ENCODE measurements around the gene JPT1.

Gene JPT1

DNA sequence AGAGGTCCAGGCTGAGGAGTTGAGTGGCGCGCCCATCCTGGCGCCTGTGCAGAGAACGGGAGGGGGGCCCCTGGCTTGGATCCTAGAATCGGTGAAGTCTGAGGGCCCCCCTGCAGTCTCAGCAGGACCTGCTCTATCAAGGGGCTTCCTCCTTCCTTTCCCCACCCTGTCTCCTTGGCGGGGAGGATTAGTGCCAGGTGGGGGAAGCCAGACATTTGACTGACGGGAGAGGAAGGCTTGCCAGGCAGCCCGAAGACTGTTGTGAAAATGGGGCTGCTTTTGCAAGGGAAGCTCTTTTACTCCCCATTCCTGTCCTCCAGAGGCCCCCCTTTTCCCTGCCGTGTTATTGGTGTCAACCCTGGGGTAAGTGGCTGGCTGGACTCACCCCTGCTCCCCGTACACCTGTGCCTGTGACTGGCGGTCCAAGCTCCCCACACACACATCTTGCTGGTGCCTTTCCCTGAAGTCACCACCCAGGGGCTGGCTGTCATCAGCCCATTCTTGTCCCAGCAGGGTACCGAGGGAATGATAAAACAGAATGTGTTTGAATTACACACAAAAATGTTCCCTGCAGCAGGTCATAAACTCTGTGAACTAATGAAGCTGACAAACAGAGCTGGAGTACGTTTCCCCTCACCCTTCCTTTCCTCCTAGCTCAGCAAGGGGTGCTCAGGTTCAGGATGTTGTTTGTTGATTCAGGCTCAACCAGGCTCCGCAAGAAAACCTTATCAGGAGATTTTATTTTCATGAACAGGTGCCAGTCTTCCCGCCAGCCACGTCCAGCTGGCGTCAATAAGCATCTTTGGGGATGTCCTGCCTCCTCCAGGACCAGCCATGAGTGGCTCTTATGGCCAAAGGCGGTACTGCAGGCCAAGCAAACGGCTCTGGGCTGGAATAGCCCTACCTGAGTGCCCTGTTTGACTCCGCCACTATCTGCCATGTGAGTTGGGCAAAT is 48.9 kb downstream of the JPT1 start:
- DNase-seq (ENCODE audit: low read depth, low spot score), result no peak

DNA sequence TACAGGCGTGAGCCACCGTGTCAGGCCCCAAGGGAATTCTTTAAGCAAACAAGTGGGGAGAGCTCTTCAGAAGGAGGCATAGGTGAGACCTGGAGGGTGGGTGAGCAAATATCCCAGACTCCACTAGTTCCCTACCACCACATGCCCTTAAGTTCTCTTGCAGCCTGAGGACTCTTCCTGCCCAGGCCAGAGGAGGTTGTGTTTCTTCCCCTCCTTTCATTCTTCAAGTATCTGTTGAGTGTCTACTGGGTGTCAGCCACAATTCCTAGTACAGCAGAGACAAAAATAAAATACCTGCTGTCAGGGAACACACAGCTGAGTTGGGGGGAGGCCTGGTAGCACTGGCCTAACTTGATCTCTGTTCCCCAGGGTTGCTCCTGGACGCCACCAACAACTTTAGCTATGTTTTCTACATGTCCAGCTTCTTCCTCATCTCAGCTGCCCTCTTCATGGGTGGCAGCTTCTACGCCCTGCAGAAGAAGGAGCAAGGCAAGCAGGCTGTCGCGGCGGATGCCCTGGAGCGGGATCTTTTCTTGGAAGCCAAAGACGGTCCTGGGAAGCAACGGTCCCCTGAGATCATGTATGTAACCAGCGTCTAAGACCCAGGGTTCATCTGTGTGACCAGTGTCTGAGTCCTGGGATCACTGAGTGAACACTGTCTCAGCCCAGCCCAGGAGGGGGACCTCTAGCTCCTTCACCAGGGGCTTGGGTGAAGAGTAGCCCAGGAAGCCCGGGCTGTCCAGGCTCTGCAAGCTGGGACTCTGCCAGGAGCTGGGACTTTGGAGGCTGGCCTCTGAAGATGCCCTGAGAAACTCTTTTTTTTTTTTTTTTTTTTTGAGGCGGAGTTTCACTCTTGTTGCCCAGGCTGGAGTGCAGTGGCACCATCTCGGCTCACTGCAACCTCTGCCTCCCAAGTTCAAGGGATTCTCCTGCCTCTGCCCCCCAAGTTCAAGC is 50.4 kb downstream of the JPT1 start:
- DNase-seq (ENCODE audit: low read depth, low spot score), result no peak

DNA sequence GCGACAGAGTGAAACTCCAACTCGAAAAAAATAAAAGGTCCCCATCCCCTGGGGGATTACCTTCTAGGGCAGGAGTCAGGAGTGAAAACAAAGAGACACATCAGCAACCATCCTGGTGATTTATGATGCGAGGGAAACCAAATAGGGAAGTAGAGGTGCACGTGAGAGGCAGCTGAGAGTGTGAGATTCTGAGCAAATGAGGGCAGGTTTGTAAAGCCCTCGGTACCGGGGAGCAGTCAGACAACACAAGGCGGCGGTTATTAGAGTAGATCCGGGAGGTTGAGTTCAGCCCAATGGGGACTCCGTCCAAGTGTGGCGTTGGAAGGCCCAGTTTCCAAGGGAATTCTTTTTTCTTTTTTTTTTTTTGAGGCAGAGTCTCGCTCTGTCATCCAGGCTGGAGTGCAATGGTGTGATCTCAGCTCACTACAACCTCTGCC is 51.9 kb downstream of the JPT1 start:
- DNase-seq (ENCODE audit: low read depth, low spot score), result no peak

DNA sequence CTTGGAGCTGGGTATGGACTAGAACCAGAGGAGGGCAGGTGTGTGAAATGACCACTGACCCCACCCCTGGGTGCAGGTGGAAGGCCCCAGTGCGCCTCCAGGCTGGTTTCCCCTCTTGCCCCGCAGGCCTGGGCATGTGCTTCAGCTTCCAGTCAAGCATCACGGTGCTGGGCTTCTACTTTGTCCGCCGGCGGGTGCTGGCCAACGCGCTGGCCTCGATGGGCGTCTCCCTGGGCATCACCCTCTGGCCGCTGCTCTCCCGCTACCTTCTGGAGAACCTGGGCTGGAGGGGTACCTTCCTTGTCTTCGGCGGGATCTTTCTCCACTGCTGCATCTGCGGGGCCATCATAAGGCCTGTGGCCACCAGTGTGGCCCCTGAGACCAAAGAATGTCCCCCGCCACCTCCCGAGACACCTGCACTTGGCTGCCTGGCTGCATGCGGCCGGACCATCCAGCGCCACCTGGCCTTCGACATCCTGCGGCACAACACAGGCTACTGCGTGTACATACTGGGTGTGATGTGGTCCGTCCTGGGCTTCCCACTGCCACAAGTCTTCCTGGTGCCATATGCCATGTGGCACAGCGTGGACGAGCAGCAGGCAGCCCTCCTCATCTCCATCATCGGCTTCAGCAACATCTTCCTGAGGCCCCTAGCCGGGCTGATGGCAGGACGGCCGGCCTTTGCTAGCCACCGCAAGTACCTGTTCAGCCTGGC is 54.3 kb downstream of the JPT1 start:
- DNase-seq (ENCODE audit: low read depth, low spot score), result no peak

DNA sequence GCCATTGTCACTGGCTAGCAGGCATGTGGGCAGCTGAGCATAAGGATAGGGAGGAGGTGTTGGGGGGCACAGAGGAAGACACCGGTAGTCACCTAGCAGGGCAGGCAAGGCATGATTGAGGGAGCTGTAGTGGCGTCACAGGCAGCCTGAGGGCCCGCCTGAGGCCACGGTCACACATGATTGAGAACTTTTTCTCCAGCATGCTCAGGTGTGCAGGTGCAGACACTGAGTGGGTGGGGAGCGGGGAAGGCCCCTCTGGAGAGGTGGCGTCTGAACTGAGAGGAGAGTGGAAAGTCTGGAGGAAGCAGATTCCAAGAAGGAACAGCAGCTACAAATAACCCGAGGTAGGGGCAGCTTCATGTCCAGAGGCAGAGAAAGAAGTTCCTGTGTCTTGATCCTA is 55.5 kb downstream of the JPT1 start:
- DNase-seq (ENCODE audit: low read depth, low spot score), result no peak

DNA sequence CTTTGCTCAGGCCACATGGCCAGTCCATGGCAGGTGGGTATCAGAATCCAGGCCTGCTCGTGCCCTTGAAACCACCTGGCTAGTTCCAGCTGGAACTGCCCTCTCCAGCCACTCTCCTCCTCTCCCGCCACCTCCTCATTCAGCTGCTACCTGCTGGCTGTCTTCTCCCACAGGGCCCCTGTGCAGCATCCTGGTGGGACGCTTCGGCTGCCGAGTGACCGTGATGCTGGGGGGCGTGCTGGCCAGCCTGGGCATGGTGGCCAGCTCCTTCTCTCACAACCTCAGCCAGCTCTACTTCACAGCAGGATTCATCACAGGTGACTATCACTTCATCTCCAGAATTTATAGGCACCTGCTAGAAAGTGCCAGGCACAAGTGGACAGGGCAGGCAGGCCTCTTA is 56.4 kb downstream of the JPT1 start:
- DNase-seq (ENCODE audit: low read depth, low spot score), result no peak

DNA sequence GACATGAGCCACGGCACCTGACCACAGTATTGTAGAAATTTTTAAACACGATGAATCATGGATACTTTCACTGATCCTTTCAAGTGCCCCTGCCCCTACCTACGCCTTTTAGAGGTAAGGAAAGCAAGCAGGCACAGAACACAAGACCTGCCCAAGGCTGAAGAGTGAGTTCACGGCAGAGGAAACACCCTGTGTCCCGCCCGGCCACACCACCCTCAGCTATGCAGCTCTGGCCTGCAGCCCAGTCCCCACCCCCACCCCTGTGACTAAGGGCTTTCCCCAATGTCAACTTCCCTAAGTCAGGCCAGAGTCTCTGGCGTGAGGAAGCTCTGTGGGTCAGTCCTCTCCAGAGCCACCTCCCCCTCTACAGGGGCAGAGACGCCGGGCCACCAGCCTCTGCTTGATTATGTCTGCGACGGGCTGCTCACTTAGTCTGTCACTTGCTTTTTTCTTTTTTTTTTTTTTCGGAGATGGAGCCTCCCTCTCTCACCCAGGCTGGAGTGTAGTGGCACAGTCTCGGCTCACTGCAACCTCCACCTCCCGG is 58.2 kb downstream of the JPT1 start:
- DNase-seq (ENCODE audit: low read depth, low spot score), result no peak

DNA sequence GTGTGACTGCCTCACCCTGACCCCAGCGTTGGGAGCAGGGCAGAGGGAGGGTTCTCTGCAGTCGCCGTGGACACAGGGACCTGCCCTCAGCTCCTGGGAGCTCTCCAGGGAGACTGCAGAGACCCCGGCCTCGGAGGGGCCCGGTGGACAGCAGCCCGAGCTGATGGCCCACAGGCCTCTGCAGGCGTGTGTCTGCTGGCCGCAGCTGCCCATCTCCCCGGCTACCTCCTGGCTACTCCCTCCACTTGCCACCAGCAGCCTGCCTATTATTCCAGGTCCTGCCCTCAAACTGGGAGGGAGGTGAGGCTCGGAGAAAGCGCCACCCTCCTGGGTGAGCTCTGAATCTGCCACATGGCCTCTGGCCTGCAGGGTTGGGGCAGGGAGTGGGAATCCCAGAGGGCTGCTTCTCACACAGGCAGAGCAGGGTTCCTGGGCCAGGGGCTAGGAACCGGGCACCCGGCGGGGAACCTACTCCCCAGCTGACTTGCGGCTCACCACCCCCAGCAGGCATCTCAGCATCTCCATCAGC is 59.4 kb downstream of the JPT1 start:
- DNase-seq (ENCODE audit: low read depth, low spot score), result no peak

DNA sequence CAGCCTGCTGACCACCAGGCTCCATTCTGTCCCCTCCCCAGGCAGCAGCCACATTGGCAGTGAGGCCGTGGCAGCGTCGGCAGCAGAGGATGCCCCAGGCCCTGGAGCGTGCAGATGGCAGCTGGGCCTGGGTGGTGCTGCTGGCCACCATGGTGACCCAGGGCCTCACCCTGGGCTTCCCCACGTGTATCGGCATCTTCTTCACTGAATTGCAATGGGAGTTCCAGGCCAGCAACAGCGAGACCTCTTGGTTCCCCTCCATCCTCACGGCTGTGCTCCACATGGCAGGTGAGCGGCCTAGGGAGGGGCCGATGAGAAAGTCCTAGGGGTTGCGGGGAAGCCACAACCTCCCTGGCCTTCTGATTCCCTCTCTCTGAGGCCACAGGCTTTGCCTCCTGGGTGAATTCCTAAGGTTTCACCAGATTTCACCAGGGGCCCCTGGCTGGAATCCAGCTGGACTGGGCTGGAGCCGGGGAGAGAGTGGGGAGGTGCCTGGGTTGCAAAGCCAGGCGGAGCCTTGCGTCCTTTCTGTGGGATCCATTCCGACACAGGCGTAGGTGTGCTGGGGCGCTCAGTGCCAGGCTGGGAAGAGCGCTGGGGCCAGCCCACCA is 60.7 kb downstream of the JPT1 start:
- DNase-seq (ENCODE audit: low read depth, low spot score), result no peak

DNA sequence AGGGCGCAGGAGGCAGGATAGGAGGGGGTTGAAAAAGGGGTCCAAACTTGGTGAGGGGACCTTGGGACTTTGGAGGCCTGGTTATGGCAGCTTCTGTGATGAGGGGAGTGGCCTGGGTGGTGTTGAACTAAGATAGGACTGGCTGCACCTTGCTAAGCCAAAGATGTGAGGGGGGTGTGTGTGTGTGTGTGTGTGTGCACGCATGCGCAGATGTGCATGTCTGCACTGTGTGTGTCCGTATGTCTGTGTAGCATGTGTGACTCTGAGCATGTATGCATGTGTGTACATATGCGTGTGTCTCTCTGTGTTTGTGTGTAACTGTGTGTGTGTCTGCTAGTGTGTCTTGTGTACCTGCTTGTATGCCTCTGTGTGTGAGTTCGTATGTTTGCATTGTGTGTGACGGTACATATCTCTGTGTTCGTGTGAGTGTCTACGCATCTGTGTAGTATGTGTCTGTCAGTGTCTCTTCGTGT is 62.4 kb downstream of the JPT1 start:
- no peak for DNase-seq (ENCODE audit: low read depth, low spot score)

DNA sequence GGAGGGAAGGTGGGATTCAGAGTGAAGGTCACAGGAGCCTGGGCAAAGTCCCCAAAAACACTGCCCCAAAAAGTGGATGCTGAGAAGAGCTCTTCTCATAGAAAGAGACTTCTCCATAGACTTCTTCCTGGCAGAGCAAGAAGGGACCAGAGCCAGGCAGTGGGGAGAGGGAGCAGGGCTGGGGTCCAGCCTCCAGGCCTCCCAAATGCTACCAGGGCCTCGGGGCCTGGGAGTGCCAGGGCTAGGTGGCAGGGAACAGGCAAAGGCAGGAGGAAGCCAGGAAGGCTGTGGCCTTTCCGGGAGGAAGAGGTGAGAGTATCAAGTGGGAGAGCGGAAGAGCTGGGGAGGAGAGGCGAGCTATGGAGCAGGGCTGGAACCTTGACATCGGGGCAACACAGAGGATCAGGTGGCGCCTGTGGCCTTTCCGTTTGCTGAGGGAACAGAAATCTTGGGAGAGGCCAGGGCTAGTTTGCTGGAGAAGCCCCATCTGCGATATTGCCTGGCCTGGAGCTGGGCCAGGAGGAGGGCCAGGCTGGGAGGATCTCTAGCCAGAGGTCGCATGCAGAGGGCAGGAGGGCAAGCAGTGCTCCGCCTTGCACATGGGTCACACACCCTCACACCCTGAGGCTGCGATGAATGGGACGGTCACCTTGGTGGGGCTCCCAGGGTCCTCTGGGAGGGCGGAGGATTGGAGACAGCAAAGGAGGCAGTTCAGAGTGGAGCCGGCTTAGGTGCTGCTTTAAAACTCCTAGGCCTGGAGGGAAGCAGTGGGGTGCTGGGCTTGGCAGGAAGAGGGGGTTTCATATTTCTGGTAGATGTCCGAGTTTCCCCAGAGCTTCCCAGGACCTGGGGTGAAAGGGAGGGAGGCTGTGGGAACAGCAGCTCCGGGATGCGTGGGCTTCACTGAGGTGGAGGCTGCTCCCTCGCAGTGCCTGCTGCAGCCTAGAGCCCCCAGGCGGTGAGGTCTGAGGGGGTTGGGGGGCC is 63.1 kb downstream of the JPT1 start:
- DNase-seq (ENCODE audit: low read depth, low spot score), result no peak

DNA sequence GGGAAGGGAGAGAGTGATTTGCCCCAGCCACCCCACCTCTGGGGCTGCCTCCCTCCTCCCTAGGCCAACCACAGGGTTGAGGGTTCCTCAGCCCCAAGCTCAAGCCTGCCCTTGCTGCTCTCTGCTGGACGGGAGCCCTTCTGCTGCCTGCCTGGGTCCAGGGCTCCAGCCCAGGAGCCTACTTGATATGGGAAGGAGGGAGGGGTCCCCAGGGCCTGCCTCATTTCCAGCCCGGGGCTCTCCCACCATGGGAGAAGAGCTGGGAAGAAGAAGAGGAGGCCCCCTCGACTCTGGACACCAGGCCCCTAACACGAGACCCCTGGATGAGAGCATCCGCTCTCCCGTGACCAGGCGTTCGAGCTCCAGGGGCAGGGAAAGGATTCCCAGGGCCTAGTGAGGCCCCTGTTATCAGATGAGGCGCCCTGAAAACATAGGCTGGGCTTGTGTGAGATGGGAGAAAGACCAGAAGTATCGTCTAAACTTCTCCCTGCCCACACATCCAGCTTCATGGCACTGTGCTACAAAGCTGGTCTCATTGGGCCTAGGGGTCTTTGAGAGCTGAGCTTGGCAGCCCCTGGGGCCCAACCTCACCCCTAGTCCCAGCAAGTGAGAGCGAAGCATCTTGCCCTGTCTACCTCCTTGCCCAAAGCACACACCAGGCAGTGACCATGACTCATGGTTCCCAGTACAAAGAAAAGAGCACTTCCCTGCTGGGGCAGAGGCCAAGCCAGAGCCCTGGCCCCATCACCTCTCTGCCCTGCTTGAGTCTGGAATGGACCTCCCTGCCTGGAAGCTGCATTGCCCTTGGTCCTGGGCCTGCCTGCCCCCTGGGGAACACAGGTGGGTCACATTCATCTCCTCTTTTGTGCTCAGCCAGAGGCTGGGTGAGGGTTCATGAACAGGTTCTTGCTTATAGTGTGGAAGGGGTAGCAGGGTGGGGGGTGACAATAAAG is 65.6 kb downstream of the JPT1 start:
- no peak for DNase-seq (ENCODE audit: low read depth, low spot score)

DNA sequence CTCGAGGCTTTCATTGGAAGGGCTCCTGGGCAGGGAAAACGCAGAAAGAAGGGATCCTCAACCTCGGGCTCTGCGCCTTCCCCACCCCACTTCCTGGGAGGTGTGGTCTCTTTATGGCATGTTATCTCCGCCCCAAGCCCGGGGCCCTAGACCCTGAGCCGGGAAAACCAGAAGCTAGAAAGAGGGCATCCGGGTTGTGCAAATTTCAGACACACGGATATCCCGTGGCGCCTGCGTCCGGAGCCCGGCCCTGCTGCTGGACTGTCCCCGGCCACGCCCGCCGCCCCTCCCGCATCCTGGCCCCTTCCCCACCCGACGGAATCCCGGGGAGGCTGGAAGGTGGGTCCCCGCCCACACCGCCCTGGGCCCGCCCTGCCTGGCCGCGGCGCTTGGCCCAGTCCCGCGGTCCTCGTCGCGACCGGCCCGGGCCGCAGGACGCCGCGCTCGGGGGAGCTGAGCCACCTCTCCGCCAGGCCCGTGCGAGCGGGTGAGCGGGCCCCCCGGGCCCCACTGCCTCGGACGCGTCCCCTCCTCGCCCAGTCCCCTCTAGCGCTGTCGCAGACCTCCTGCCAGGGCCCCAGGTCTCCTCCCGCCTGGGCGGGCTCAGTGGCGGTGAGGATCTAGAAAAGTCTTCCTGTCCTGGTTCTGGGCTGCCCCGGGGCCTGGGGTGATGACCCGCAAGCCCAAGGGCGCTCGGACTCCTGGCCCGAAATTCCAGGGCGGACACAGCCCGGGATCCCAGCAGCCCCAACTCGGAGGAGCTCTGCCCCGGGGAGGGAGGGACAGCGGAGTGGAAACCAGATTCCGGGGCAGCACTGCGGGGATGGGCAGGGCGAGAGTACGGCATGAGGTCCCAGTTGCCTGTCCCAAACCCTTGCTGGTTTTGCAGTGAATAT is 66.5 kb downstream of the JPT1 start, which contains the start of gene SLC16A5:
SLC16A5 (plus strand) TSS at position 397 of the 896 bp plus-strand sequence. CDS start 5,683 bp downstream, outside the sequence.
- DNase-seq (ENCODE audit: low read depth, low spot score), result no peak

DNA sequence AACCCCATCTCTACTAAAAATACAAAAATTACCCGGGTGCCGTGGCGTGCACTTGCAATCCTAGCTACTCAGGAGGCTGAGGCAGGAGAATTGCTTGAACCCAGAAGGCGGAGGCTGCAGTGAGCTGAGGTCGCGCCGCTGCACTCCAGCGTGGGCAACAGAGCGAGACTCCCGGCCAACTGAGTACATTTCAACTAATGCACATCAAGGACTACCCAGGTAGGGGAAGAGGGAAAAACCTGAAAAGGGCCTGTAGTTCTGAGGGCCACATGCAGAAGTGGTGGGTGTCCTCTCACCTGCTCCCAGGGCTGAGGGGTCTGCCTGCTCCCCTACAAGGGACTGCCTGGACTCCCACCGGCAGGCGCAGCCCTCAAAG is 67.1 kb downstream of the JPT1 start:
- DNase-seq (ENCODE audit: low read depth, low spot score), result no peak

DNA sequence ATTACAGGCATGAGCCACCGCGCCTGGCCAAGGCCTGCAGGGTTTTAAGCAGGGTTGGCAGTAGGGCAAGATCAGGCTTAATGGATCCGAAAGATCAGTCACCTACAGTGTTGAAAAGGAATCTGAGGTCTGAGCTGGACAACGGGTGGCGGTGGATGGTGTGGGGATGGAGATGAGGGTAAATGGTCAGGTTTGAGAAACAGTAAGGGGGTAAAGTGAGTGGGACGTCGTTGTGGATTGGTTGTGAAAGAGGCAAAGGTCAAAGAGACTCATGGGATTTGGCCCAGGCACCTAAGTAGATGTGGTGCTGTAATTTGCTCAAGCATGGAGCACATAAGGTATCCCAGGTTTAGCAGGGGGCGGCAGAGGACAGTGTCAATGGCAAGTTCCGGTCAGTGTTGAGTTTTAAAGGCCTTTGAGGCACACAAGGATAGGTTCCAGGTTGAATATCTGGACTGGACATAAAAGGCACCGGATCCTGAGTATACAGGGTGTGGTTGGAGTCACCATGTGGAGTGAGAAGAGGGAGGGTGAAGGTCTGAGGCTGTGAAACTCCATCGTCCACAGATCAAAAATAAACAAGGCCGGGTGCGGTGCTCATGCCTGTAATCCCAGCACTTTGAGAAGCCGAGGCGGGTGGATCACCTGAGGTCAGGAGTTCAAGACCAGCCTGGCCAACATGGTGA is 67.7 kb downstream of the JPT1 start:
- no peak for DNase-seq (ENCODE audit: low read depth, low spot score)

Data from smooth muscle cell of the brain vasculature (primary cell).